Islet of Langerhans (tissue), 1 donor: Measurements from ENCODE around the gene ENTPD7.

Experiments used
- FAIRE-seq: peaks from one replicate; lab custom pipeline; 2011; peaks lifted over from hg19 to GRCh38; lab: Jason Lieb, UNC

The ENTPD7 gene

GRCh38 chr10:99748823-99749451 lies 89.6 kb downstream of the ENTPD7 start:
- no peak for FAIRE-seq

GRCh38 chr10:99750641-99751040 lies 91.3 kb downstream of the ENTPD7 start:
- no peak for FAIRE-seq

- FAIRE-seq, result no peak
Observed at GRCh38 chr10:99754670-99755069, 95.4 kb downstream of the ENTPD7 start.
